Measurements from ENCODE around the gene DHH. TPM values are rescaled to one million over a fixed set of nuclear protein-coding genes. Genes with fewer than 3 reads are reported as not detected.

DHH gene
- total RNA-seq, 1 donor from 2014 or later: 0.46 TPM

DNA sequence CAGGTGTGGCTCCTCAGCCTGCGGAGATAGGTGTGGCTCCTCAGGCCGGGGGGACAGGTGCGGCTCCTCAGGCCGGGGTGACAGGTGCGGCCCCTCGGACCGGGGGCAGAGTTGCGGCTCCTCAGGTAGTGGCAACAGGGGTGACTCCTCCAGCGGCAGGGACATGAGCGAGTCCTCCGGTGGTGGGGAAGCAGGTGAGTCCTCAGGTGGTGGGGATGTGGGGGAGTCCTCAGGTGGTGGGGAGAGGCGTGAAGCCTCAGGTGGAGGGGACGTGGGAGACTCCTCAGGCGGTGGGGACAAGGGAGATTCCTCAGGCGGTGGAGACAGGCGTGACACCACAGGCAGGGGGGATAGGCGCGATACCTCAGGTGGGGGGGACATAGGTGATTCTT is 43.2 kb downstream of the DHH start:
- no peaks in the 10 kb centered on the region for H3K9me3 Mint-ChIP-seq (ENCODE audit: unreplicated experiment)
- peak overlapping the region; percentile 68 for H3K27ac Mint-ChIP-seq (ENCODE audit: unreplicated experiment)
- H3K4me1 Mint-ChIP-seq (ENCODE audit: unreplicated experiment): peaks cover 17% of the 10 kb centered on the region
- DNase-seq (ENCODE audit: low spot score): no peak
- peak overlapping the region; percentile 80 for H3K4me3 Mint-ChIP-seq (ENCODE audit: unreplicated experiment)
- H3K27me3 Mint-ChIP-seq (ENCODE audit: unreplicated experiment): peaks cover 16% of the 10 kb centered on the region
- peaks cover 77% of the 10 kb centered on the region for H3K36me3 Mint-ChIP-seq (ENCODE audit: low read depth, unreplicated experiment)
- TF ChIP-seq, protein P1, sequence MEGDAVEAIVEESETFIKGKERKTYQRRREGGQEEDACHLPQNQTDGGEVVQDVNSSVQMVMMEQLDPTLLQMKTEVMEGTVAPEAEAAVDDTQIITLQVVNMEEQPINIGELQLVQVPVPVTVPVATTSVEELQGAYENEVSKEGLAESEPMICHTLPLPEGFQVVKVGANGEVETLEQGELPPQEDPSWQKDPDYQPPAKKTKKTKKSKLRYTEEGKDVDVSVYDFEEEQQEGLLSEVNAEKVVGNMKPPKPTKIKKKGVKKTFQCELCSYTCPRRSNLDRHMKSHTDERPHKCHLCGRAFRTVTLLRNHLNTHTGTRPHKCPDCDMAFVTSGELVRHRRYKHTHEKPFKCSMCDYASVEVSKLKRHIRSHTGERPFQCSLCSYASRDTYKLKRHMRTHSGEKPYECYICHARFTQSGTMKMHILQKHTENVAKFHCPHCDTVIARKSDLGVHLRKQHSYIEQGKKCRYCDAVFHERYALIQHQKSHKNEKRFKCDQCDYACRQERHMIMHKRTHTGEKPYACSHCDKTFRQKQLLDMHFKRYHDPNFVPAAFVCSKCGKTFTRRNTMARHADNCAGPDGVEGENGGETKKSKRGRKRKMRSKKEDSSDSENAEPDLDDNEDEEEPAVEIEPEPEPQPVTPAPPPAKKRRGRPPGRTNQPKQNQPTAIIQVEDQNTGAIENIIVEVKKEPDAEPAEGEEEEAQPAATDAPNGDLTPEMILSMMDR (IDR thresholded peaks at IDR 0.05; ENCODE audit: unreplicated experiment): no peak

GRCh38 chr12:49050507-49051372 is 43.9 kb downstream of the DHH start:
- Mint-ChIP-seq H3K36me3 (ENCODE audit: low read depth, unreplicated experiment) (peaks cover 75% of the 10 kb centered on the region), H3K4me1 (ENCODE audit: unreplicated experiment) (peaks cover 11% of the 10 kb centered on the region), H3K4me3 (ENCODE audit: unreplicated experiment) (no peak overlapping the region), H3K27me3 (ENCODE audit: unreplicated experiment) (peaks cover 14% of the 10 kb centered on the region), H3K27ac (ENCODE audit: unreplicated experiment) (no peak overlapping the region), H3K9me3 (ENCODE audit: unreplicated experiment) (no peaks in the 10 kb centered on the region)
- TF ChIP-seq, protein P1 (IDR thresholded peaks at IDR 0.05; ENCODE audit: unreplicated experiment): no peak
- no peak for DNase-seq (ENCODE audit: low spot score)

GRCh38 chr12:49049566-49050224 is 44.9 kb downstream of the DHH start:
- Mint-ChIP-seq H3K27me3 (ENCODE audit: unreplicated experiment) (peaks cover 13% of the 10 kb centered on the region), H3K4me1 (ENCODE audit: unreplicated experiment) (peaks cover under 1% of the 10 kb centered on the region), H3K4me3 (ENCODE audit: unreplicated experiment) (no peak overlapping the region), H3K36me3 (ENCODE audit: low read depth, unreplicated experiment) (peaks cover 70% of the 10 kb centered on the region), H3K27ac (ENCODE audit: unreplicated experiment) (no peak overlapping the region), H3K9me3 (ENCODE audit: unreplicated experiment) (no peaks in the 10 kb centered on the region)
- TF ChIP-seq, protein P1 (IDR thresholded peaks at IDR 0.05; ENCODE audit: unreplicated experiment): no peak
- DNase-seq (ENCODE audit: low spot score): no peak

DNA sequence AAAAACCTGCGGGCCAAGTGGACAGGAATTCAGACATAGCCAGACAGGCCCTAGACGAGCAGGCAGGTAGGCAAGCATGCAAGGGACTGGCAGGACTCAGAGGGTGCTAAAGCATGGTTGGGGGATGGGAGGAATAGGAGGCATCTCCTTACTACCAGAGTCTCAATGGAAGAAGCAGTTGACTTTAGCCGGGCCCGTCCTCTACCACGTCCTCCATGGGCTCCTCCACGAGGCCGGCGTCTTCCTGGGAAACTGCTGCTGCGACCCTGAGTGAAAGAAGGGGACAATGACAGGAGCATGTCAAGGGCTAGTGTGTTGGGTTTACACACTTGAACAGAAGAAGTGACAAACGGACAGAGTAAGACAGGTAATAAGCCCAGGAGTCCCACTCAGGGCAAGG is 45.6 kb downstream of the DHH start:
- Mint-ChIP-seq H3K36me3 (ENCODE audit: low read depth, unreplicated experiment) (peaks cover 70% of the 10 kb centered on the region), H3K27me3 (ENCODE audit: unreplicated experiment) (peaks cover 15% of the 10 kb centered on the region), H3K4me3 (ENCODE audit: unreplicated experiment) (peak overlapping the region; percentile 57), H3K4me1 (ENCODE audit: unreplicated experiment) (no peaks in the 10 kb centered on the region), H3K27ac (ENCODE audit: unreplicated experiment) (no peak overlapping the region), H3K9me3 (ENCODE audit: unreplicated experiment) (no peaks in the 10 kb centered on the region)
- TF ChIP-seq, protein P1 (IDR thresholded peaks at IDR 0.05; ENCODE audit: unreplicated experiment): no peak
- no peak for DNase-seq (ENCODE audit: low spot score)

All from endothelial cell (in vitro differentiated cells).